Ascending aorta (tissue), 2 donors: ENCODE measurements around the gene BLM. TPM values are rescaled to one million over a fixed set of nuclear protein-coding genes. Genes with fewer than 3 reads are reported as not detected.

Source experiments
- DNase-seq, 2 donors: peaks; one replicate each; pipeline ENCODE4 v3.0.0-alpha.2; 2019; ENCODE audit warnings: low spot score in 2 of 2
- H3K27ac ChIP-seq, 2 donors: fragments of 200-600 bp; sonication (generic); one replicate each; pipeline ENCODE4 v1.5.1; 2016 to 2017; ENCODE audit warnings: mild to moderate bottlenecking in 1 of 2
- H3K27me3 ChIP-seq: fragments of 200-600 bp; sonication (generic); one replicate; pipeline ENCODE4 v1.5.1; 2017
- H3K36me3 ChIP-seq, 2 donors: fragments of 200-600 bp; sonication (generic); one replicate each; pipeline ENCODE4 v1.5.1; 2016
- H3K4me1 ChIP-seq, 2 donors: fragments of 200-600 bp; sonication (generic); one replicate each; pipeline ENCODE4 v1.5.1; 2016 to 2017; ENCODE audit warnings: mild to moderate bottlenecking in 1 of 2
- H3K4me3 ChIP-seq, 2 donors: fragments of 200-600 bp; sonication (generic); one replicate each; pipeline ENCODE4 v1.5.1; 2016 to 2017; ENCODE audit warnings: mild to moderate bottlenecking in 1 of 2
- H3K9me3 ChIP-seq, 2 donors: fragments of 200-600 bp; sonication (generic); one replicate each; pipeline ENCODE4 v1.5.1; 2016
- intact Hi-C: fragments of 100-400 bp; cut with DNase I; formaldehyde crosslinking; loops from one replicate; pipeline ENCODE4 v1.15.1; 2023
- total RNA-seq: library from RNA; depleted of rRNA; stranded (reverse); fragments of >200 nt; gene quantifications from one replicate; pipeline ENCODE4 v1.1.0, GENCODE V29; 2016
- TF ChIP-seq, protein P1 (sequence below), 3 experiments: fragments of 200-600 bp in 2 of 3; fragments of 450-650 bp in 1 of 3; sonication (generic) in 2 of 3; IDR thresholded peaks; one replicate each; pipeline ENCODE4 v1.5.1; 2016 to 2019; ENCODE audit warnings: antibody characterized with exemption in 3 of 3, mild to moderate bottlenecking in 1 of 3, moderate library complexity in 1 of 3

The BLM gene
- total RNA-seq, 1 donor from 2014 or later = 0.11 TPM

GRCh38 chr15:90698629-90699028, 18.5 kb upstream of the BLM start:
- no peaks in the 10 kb centered on the region for H3K27me3 ChIP-seq
- TF ChIP-seq, protein P1, sequence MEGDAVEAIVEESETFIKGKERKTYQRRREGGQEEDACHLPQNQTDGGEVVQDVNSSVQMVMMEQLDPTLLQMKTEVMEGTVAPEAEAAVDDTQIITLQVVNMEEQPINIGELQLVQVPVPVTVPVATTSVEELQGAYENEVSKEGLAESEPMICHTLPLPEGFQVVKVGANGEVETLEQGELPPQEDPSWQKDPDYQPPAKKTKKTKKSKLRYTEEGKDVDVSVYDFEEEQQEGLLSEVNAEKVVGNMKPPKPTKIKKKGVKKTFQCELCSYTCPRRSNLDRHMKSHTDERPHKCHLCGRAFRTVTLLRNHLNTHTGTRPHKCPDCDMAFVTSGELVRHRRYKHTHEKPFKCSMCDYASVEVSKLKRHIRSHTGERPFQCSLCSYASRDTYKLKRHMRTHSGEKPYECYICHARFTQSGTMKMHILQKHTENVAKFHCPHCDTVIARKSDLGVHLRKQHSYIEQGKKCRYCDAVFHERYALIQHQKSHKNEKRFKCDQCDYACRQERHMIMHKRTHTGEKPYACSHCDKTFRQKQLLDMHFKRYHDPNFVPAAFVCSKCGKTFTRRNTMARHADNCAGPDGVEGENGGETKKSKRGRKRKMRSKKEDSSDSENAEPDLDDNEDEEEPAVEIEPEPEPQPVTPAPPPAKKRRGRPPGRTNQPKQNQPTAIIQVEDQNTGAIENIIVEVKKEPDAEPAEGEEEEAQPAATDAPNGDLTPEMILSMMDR (IDR thresholded peaks at IDR 0.05) = no peak
- no peak for DNase-seq
- no peak overlapping the region for H3K4me3 ChIP-seq
- H3K9me3 ChIP-seq = peaks cover 0 to 6% of the 10 kb centered on the region in 2 donors
- no peaks in the 10 kb centered on the region for H3K4me1 ChIP-seq
- H3K36me3 ChIP-seq = no peaks in the 10 kb centered on the region
- intact Hi-C loops = loop anchor here (5.0 kb wide), 1 partner anchor 189 kb away; no protein-coding TSS in a partner anchor
- no peak overlapping the region for H3K27ac ChIP-seq

GRCh38 chr15:90701048-90701447, 16.1 kb upstream of the BLM start:
- TF ChIP-seq, protein P1 (IDR thresholded peaks at IDR 0.05) = no peak
- Histone ChIP-seq H3K27me3 (no peaks in the 10 kb centered on the region), H3K4me1 (no peaks in the 10 kb centered on the region), H3K4me3 (no peak overlapping the region), H3K36me3 (no peaks in the 10 kb centered on the region), H3K9me3 (peaks cover 0 to 14% of the 10 kb centered on the region in 2 donors), H3K27ac (no peak overlapping the region)
- intact Hi-C loops = no loop called here
- no peak for DNase-seq

- Histone ChIP-seq H3K9me3 (peaks cover 0 to 14% of the 10 kb centered on the region in 2 donors), H3K27ac (no peak overlapping the region), H3K4me3 (no peak overlapping the region), H3K27me3 (no peaks in the 10 kb centered on the region), H3K36me3 (no peaks in the 10 kb centered on the region), H3K4me1 (no peaks in the 10 kb centered on the region)
- TF ChIP-seq, protein P1 (IDR thresholded peaks at IDR 0.05) = no peak
- intact Hi-C loops = no loop called here
- DNase-seq = no peak
These were observed 15.1 kb upstream of the BLM start for GRCh38 chr15:90701880-90702630.

DNA sequence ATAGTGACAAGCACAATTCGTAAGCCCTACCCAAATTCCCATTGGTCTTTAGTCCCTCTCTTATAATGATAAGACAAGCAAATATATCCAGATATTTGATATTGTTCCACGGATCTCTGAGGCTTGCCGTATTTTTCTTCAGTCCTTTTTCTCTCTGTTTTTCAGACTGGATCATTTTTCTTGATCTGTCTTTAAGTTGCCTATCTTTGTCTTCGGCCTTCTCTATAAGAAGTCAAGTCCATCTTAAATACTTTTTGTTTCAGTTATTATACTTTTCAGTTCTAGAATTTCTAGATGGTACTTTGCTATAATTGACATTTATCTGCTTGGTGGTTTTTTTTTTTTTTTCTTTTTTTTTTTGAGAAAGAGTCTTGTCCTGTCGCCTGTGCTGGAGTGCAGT, 13.7 kb upstream of the BLM start:
- intact Hi-C loops = no loop called here

GRCh38 chr15:90705212-90705611, 11.9 kb upstream of the BLM start:
- Histone ChIP-seq H3K27ac (no peak overlapping the region), H3K27me3 (no peaks in the 10 kb centered on the region), H3K9me3 (peaks cover 0 to 14% of the 10 kb centered on the region in 2 donors), H3K4me3 (no peak overlapping the region), H3K36me3 (no peaks in the 10 kb centered on the region), H3K4me1 (no peaks in the 10 kb centered on the region)
- intact Hi-C loops = no loop called here
- TF ChIP-seq, protein P1 (IDR thresholded peaks at IDR 0.05) = no peak
- DNase-seq = no peak

More for the DNA sequence above, 13.7 kb upstream of the BLM start:
- no peak overlapping the region for H3K27ac ChIP-seq
- H3K27me3 ChIP-seq = no peaks in the 10 kb centered on the region
- peaks cover 0 to 14% of the 10 kb centered on the region in 2 donors for H3K9me3 ChIP-seq
- no peaks in the 10 kb centered on the region for H3K4me1 ChIP-seq
- no peaks in the 10 kb centered on the region for H3K36me3 ChIP-seq
- H3K4me3 ChIP-seq = no peak overlapping the region
- no peak for DNase-seq
- TF ChIP-seq, protein P1 (IDR thresholded peaks at IDR 0.05) = no peak
